SW 1271 (cell line): ENCODE results near the gene POLE.

Experiments
- DNase-seq, 2 experiments: peaks; one replicate each; lab custom pipeline; 2025; lab: John Stamatoyannopoulos, UW

POLE gene

GRCh38 chr12:132657004-132657727 is 30.0 kb downstream of the POLE start:
- no peak for DNase-seq

- DNase-seq: no peak
These were observed 33.4 kb downstream of the POLE start for GRCh38 chr12:132653567-132654290.

- peak in 1 of 2 experiments; percentile 99 for DNase-seq
These were observed 35.6 kb downstream of the POLE start for GRCh38 chr12:132651444-132652100.

- no peak for DNase-seq
These were observed 37.8 kb downstream of the POLE start for GRCh38 chr12:132649226-132649945.

- no peak for DNase-seq
These were observed 38.4 kb downstream of the POLE start for GRCh38 chr12:132648616-132649225.

GRCh38 chr12:132647858-132648257 is 39.3 kb downstream of the POLE start:
- DNase-seq: no peak

DNA sequence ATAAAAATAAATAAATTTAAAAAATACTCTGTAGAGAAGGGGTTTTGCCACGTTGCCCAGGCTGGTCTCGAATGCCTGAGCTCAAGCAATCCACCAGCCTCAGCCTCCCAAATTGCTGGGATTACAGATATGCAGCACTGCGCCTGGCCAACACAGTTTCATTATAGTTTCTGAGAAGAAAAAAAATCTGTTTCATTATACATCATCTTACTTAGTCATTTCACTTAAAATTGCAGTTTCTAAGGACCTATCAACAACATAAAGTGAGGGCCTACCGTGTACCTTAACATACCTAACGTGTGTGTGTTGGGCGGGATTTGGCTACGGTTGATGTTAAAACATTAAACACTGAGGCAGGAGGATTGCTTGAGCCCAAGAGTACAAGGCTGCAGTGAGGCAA is 40.3 kb downstream of the POLE start:
- DNase-seq: no peak

- no peak for DNase-seq
These were observed 44.0 kb downstream of the POLE start for GRCh38 chr12:132642846-132643835.

GRCh38 chr12:132641811-132642650 is 45.1 kb downstream of the POLE start:
- DNase-seq: no peak

GRCh38 chr12:132640936-132641335 is 46.2 kb downstream of the POLE start:
- no peak for DNase-seq

- no peak for DNase-seq
These were observed 47.1 kb downstream of the POLE start for GRCh38 chr12:132639956-132640520.

DNA sequence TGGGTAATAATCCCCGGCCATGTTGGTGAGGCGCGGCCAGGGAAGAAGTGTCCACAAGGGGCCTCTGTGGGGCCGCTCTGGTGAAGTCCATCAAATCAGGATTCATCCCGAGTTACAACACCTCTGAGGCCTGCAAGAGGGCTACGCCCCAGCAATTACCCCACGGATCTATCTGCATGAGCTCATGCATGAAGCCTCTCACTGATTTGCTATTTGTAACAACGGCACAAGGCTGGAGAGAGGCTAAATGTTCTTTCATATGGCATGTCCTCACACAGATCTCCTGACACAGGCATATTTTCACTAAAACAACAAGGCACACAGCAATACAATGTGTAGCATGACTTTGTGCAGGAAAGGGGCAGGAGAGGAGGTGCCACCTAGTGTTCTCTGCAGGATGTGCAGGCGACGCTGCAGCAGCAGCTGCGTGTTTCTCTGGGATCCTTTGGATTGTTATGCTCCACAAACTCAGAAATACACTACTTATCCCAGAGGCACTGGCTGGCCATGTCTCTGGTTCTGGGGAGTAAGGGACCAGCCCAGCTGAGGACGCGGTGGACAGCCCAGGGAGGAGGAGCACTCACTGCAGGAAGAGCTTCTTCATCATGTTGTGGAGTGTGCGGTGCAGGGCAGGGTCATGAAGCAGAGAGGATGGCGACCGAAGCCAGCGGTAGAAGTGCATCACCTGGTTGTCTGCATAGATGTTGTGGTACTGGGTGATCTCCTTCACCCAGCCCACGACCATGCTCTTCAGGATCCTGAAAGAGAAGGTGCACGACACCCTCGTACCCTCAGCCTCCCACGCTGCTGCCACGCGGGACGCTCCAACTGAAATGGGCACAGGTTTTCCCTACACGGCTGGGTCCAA is 48.4 kb downstream of the POLE start:
- peak in 1 of 2 experiments; percentile 38 for DNase-seq

- no peak for DNase-seq
These were observed 49.3 kb downstream of the POLE start for GRCh38 chr12:132637811-132638210.

DNA sequence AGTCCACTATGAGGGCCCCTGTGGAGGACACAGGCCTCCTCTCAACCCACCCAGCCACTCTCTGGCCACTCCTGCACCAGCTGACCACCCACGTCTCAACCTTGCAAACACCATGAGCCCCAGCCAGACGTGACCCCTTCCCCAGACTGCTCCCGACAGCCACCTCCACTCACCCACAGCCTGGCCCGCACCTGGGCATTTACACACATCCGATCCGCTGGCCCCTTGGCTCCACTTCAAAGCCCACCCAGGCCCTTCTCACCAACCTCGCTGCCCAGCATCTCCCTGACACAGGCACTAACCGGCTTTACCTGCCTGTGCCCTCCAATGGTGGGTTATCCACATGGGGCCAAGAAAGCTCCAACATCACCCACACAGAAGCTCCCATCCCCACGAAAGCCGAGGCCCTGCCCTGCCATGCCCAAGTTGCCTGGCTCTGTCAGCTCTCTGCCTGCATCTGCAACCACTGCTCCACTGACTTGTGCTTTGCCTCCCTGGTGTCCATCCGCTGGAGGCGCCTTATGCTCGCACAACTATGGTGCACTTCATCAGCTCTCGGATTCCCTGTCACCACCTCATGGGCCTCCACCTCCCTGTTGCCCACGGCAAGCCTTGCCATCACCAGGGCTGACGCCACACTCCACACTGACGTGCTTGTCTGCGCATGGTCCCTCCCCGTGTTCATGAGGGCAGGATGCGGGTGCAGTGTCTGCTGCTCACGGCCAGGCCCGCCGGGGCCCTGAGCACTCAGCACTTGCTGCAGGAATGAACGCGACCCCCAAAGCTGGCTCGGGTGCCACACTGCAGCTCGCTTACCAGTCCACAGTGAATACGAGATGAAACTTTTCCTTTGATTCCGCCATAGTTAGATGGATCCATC is 51.8 kb downstream of the POLE start:
- no peak for DNase-seq

DNA sequence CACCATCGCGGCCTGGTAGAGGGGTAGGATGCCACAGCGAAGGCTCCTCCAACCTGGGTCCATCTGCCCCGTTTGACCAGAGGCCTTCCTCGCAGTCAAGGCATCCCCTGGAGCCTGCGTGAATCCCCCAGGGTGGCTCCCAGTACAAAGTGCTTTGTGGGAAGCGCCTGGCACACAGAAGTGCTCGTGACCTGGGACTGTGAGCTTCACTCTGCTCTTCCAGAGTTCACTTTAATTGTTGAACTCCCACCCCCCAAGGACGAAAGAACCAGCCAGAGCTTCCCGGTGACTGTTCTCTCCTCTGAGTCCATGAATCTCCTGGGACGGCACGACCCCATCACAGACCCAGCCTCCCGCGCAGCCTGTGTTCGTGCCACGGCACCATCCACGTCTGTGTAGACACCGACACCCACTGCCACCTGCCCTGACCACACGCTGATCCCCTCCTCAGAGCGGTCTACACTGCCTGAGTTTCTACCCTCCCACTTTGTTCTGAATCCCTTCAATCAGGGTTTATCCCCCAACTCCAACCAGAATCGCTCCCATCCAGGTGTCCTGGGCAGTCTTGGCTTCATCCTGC is 52.6 kb downstream of the POLE start:
- DNase-seq: no peak

DNA sequence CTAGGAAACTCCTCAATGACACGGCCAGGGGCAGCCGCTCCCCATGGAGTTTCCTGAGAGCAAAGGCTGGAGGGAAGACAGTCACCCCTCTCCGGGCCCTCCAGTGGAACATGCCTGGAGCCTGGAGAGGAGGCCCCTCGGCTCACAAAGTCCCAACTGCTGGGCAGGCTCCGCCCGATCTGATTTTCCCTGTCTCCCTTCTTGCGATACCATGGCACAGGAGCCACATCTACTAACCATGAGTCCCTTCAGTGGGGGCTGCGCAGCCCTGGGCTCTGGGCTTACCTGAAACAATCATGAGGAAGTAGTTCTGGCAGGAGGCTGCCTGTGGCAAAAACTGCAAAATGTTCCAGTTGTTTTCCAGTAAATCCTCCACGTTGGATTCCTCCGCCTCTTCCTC is 53.2 kb downstream of the POLE start:
- DNase-seq: no peak

DNA sequence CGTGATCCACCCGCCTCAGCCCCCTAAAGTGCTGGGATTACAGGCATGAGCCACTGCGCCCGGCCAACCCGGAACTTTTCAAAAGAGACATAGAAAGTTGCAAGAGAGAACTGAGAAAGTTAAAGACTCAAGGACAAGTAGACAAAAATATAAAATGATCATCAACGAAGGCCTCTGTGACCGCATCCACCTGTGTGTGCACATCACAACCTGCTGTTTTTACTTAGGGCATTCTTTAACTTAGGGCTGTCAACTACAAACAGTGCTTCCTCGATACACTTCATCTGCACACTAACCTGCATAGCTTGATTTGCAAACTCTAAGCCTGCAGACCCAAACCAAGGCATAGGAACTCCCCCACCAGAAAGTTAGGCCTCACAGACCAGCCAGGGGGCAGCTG is 53.7 kb downstream of the POLE start:
- DNase-seq: no peak
